Natural killer cell (primary cell): Measurements from ENCODE around the gene ZBED2. TPM values are rescaled to one million over a fixed set of nuclear protein-coding genes. Genes with fewer than 3 reads are reported as not detected.

Experiments used
- ATAC-seq, 3 donors: fragments of 150-1000 bp in 2 of 3; fragments of 200-7000 bp in 1 of 3; cut with Tn5 transposase; 1 replicate in 1 of 3; 2 replicates in 2 of 3; pipeline ENCODE4 v1.10.0; 2021; ENCODE audit warnings: mild to moderate bottlenecking in 2 of 3, moderate library complexity in 2 of 3
- DNase-seq, 2 donors: peaks; one replicate each; pipeline versions ENCODE4 v3.0.0 to v3.0.0-alpha.2; 2013 to 2021; ENCODE audit warnings: mixed read lengths in 1 of 2
- H3K27ac ChIP-seq: one replicate; pipeline ENCODE4 v1.5.1; 2013; ENCODE audit warnings: mild to moderate bottlenecking, low read length
- H3K27me3 ChIP-seq: one replicate; pipeline ENCODE4 v1.6.1; 2013; ENCODE audit warnings: low read length; ENCODE audit not compliant: control insufficient read depth, insufficient read depth
- H3K36me3 ChIP-seq: one replicate; pipeline ENCODE4 v1.6.1; 2013; ENCODE audit warnings: low read length; ENCODE audit not compliant: control insufficient read depth, insufficient read depth
- H3K4me1 ChIP-seq: one replicate; pipeline ENCODE4 v1.6.1; 2013; ENCODE audit warnings: low read length; ENCODE audit not compliant: control insufficient read depth, insufficient read depth
- H3K4me3 ChIP-seq: one replicate; pipeline ENCODE4 v1.5.1; 2013; ENCODE audit warnings: low read length
- H3K9me3 ChIP-seq: one replicate; pipeline ENCODE4 v1.6.1; 2013; ENCODE audit warnings: low read length; ENCODE audit not compliant: control insufficient read depth, insufficient read depth
- H3K27ac Mint-ChIP-seq, 2 donors: one replicate each; pipeline ENCODE4 v1.8.0; 2022; ENCODE audit warnings: mild to moderate bottlenecking in 2 of 2, mixed read lengths in 2 of 2, moderate library complexity in 1 of 2
- H3K27me3 Mint-ChIP-seq, 2 donors: one replicate each; pipeline ENCODE4 v1.8.0; 2022; ENCODE audit warnings: low read depth in 2 of 2, mixed read lengths in 2 of 2
- H3K36me3 Mint-ChIP-seq: one replicate; pipeline ENCODE4 v1.8.0; 2022; ENCODE audit warnings: mixed read lengths
- H3K4me1 Mint-ChIP-seq, 2 donors: one replicate each; pipeline ENCODE4 v1.8.0; 2022; ENCODE audit warnings: mixed read lengths in 2 of 2
- H3K4me3 Mint-ChIP-seq: one replicate; pipeline ENCODE4 v1.8.0; 2022; ENCODE audit warnings: mild to moderate bottlenecking, moderate library complexity, mixed read lengths
- H3K9me3 Mint-ChIP-seq, 2 donors: one replicate each; pipeline ENCODE4 v1.8.0; 2022; ENCODE audit warnings: mixed read lengths in 2 of 2
- WGBS: methylation state at CpG from one replicate; pipeline ENCODE4 v1.1.7; 2013; ENCODE audit warnings: missing lambda C conversion rate; ENCODE audit not compliant: insufficient coverage; 5-methylcytosine and 5-hydroxymethylcytosine counted together
- intact Hi-C: fragments of 100-400 bp; cut with micrococcal nuclease; formaldehyde crosslinking; loops from one replicate; pipeline ENCODE4 v1.14.2; 2022
- total RNA-seq, 4 donors: library from RNA; stranded (reverse); fragments of 120-200 nt in 1 of 4; gene quantifications; one replicate each; pipeline versions ENCODE4 v1.2.3 to v1.2.4, GENCODE V29; 2013 to 2022
- TF ChIP-seq, protein P1 (sequence below): fragments of 200-600 bp; IDR thresholded peaks from one replicate; pipeline ENCODE4 v1.8.0; 2022; ENCODE audit warnings: antibody characterized with exemption

ZBED2 gene
- total RNA-seq, 3 donors from 2014 or later (not counting 1 experiment from before 2014, with no cell fraction given): 0.26 TPM; not detected in 2

DNA sequence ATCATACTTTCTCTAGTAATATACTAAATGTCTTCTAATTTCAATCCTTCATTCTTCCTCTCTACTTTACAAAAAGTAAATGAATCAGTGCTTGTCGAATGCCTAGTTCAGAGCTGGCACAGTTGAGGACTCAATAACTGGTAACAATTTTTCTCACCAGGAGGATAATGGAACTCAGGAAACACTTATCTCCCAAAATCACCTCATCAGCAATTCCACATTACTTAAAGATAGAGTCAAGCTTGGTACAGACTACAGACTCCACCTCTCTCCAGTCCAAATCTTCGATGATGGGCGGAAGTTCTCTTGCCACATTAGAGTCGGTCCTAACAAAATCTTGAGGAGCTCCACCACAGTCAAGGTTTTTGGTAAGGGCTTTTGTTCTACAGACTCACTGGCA, 16.3 kb downstream of the ZBED2 start:
- no peak overlapping the region for H3K27ac ChIP-seq
- intact Hi-C loops: loop anchor here (5.0 kb wide), 1 partner anchor 38 kb away; no protein-coding TSS in a partner anchor
- DNase-seq: no peak
- H3K36me3 ChIP-seq: peaks cover 35% of the 10 kb centered on the region
- TF ChIP-seq, protein P1, sequence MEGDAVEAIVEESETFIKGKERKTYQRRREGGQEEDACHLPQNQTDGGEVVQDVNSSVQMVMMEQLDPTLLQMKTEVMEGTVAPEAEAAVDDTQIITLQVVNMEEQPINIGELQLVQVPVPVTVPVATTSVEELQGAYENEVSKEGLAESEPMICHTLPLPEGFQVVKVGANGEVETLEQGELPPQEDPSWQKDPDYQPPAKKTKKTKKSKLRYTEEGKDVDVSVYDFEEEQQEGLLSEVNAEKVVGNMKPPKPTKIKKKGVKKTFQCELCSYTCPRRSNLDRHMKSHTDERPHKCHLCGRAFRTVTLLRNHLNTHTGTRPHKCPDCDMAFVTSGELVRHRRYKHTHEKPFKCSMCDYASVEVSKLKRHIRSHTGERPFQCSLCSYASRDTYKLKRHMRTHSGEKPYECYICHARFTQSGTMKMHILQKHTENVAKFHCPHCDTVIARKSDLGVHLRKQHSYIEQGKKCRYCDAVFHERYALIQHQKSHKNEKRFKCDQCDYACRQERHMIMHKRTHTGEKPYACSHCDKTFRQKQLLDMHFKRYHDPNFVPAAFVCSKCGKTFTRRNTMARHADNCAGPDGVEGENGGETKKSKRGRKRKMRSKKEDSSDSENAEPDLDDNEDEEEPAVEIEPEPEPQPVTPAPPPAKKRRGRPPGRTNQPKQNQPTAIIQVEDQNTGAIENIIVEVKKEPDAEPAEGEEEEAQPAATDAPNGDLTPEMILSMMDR: no peak
- H3K4me3 Mint-ChIP-seq: no peak overlapping the region
- H3K36me3 Mint-ChIP-seq: no peaks in the 10 kb centered on the region
- peaks cover 46 to 47% of the 10 kb centered on the region in 2 donors for H3K4me1 Mint-ChIP-seq
- no peaks in the 10 kb centered on the region for H3K27me3 Mint-ChIP-seq
- H3K27me3 ChIP-seq: no peaks in the 10 kb centered on the region
- peak overlapping the region; percentile 23 to 69 for H3K27ac Mint-ChIP-seq
- H3K4me1 ChIP-seq: peaks cover 14% of the 10 kb centered on the region
- H3K9me3 ChIP-seq: no peaks in the 10 kb centered on the region
- H3K9me3 Mint-ChIP-seq: no peaks in the 10 kb centered on the region
- no peak for ATAC-seq
- WGBS: 95% methylated on average over 4 of the region's 4 CpGs
- H3K4me3 ChIP-seq: no peak overlapping the region

GRCh38 chr3:111577798-111578685, 17.1 kb downstream of the ZBED2 start:
- no peaks in the 10 kb centered on the region for H3K27me3 Mint-ChIP-seq
- H3K4me1 Mint-ChIP-seq: peaks cover 46 to 48% of the 10 kb centered on the region in 2 donors
- peak in 1 of 2 donors; percentile 64 for DNase-seq
- WGBS: 90% methylated on average over 4 of the region's 4 CpGs
- H3K36me3 Mint-ChIP-seq: no peaks in the 10 kb centered on the region
- H3K27ac Mint-ChIP-seq: peak overlapping the region; percentile 69 to 78
- H3K36me3 ChIP-seq: peaks cover 38% of the 10 kb centered on the region
- TF ChIP-seq, protein P1: peak; percentile 19
- peaks cover 7% of the 10 kb centered on the region for H3K4me1 ChIP-seq
- peak; percentile 72 to 88 (median 83) for ATAC-seq
- no peak overlapping the region for H3K4me3 ChIP-seq
- no peaks in the 10 kb centered on the region for H3K27me3 ChIP-seq
- no peak overlapping the region for H3K4me3 Mint-ChIP-seq
- intact Hi-C loops: loop anchor here (5.0 kb wide), 1 partner anchor 39 kb away; no protein-coding TSS in a partner anchor
- H3K9me3 ChIP-seq: no peaks in the 10 kb centered on the region
- H3K27ac ChIP-seq: no peak overlapping the region
- no peaks in the 10 kb centered on the region for H3K9me3 Mint-ChIP-seq

- H3K27me3 ChIP-seq: no peaks in the 10 kb centered on the region
- Mint-ChIP-seq H3K36me3 (peaks cover 2% of the 10 kb centered on the region), H3K9me3 (no peaks in the 10 kb centered on the region), H3K4me3 (no peak overlapping the region), H3K27me3 (no peaks in the 10 kb centered on the region), H3K4me1 (peaks cover 47% of the 10 kb centered on the region in 2 donors), H3K27ac (peak overlapping the region; percentile 69 to 78)
- no peak overlapping the region for H3K27ac ChIP-seq
- H3K9me3 ChIP-seq: no peaks in the 10 kb centered on the region
- peaks cover 6% of the 10 kb centered on the region for H3K4me1 ChIP-seq
- no peak overlapping the region for H3K4me3 ChIP-seq
- DNase-seq (no peak), ATAC-seq (no peak)
- TF ChIP-seq, protein P1: no peak
- intact Hi-C loops: loop anchor here (5.0 kb wide), 1 partner anchor 40 kb away; no protein-coding TSS in a partner anchor
- peaks cover 36% of the 10 kb centered on the region for H3K36me3 ChIP-seq
- 70% methylated on average over 1 of the region's 1 CpG for WGBS
These were observed 18.0 kb downstream of the ZBED2 start for GRCh38 chr3:111577113-111577512.
